Chondrocyte (in vitro differentiated cells): ENCODE data around the gene GYPB. TPM values are rescaled to one million over a fixed set of nuclear protein-coding genes. Genes with fewer than 3 reads are reported as not detected.
"Not testable (repeated sequence)": the region's sequence is repeated elsewhere in the genome, so short reads cannot be mapped to it uniquely, and the experiment has no call there.

Source experiments
- DNase-seq: peaks from one replicate; pipeline ENCODE4 v3.0.0; 2021; ENCODE audit warnings: mixed read lengths, low spot score
- H3K27ac Mint-ChIP-seq: one replicate; pipeline ENCODE4 v1.8.0; 2021; ENCODE audit warnings: mild to moderate bottlenecking, moderate library complexity, mixed read lengths; ENCODE audit not compliant: unreplicated experiment
- H3K27me3 Mint-ChIP-seq: 2 replicates; pipeline ENCODE4 v1.8.0; 2021; ENCODE audit warnings: low read depth, mixed read lengths
- H3K36me3 Mint-ChIP-seq: 2 replicates; pipeline ENCODE4 v1.8.0; 2021; ENCODE audit warnings: low read depth, mixed read lengths
- H3K4me1 Mint-ChIP-seq: 2 replicates; pipeline ENCODE4 v1.8.0; 2021; ENCODE audit warnings: low read depth, mild to moderate bottlenecking, mixed read lengths
- H3K4me3 Mint-ChIP-seq: one replicate; pipeline ENCODE4 v1.8.0; 2021; ENCODE audit warnings: mild to moderate bottlenecking, moderate library complexity, mixed read lengths; ENCODE audit not compliant: unreplicated experiment
- H3K9me3 Mint-ChIP-seq: 2 replicates; pipeline ENCODE4 v1.8.0; 2021; ENCODE audit warnings: low read depth, mixed read lengths
- CTCF ChIP-seq: fragments of 200-600 bp; sonication (generic); IDR thresholded peaks from 2 replicates; pipeline ENCODE4 v1.5.0; 2021; ENCODE audit warnings: antibody characterized with exemption, mild to moderate bottlenecking, moderate library complexity
- total RNA-seq: library from RNA; stranded (reverse); gene quantifications from 3 replicates; pipeline ENCODE4 v1.2.1, GENCODE V29; 2021

GYPB gene
- total RNA-seq, 1 donor from 2014 or later, result not detected

GRCh38 chr4:144014808-144015207 lies 4.4 kb downstream of the GYPB start:
- H3K4me3 Mint-ChIP-seq, result no peak overlapping the region
- H3K9me3 Mint-ChIP-seq, result peaks cover 2% of the 10 kb centered on the region
- H3K27me3 Mint-ChIP-seq, result peaks cover 12% of the 10 kb centered on the region
- no peak for TF ChIP-seq CTCF
- H3K4me1 Mint-ChIP-seq, result no peaks in the 10 kb centered on the region
- H3K36me3 Mint-ChIP-seq, result no peaks in the 10 kb centered on the region
- no peak overlapping the region for H3K27ac Mint-ChIP-seq
- no peak for DNase-seq

- peaks cover 19% of the 10 kb centered on the region for H3K4me1 Mint-ChIP-seq
- not testable (repeated sequence) for H3K4me3 Mint-ChIP-seq, H3K27ac Mint-ChIP-seq, H3K36me3 Mint-ChIP-seq, H3K9me3 Mint-ChIP-seq, DNase-seq, H3K27me3 Mint-ChIP-seq
Observed at GRCh38 chr4:144008602-144009001, 10.6 kb downstream of the GYPB start.

- H3K27ac Mint-ChIP-seq, H3K36me3 Mint-ChIP-seq, DNase-seq, H3K9me3 Mint-ChIP-seq, H3K4me3 Mint-ChIP-seq, H3K27me3 Mint-ChIP-seq: not testable (repeated sequence)
- peaks cover 24% of the 10 kb centered on the region for H3K4me1 Mint-ChIP-seq
Observed at GRCh38 chr4:144007960-144008359, 11.2 kb downstream of the GYPB start.

GRCh38 chr4:144006200-144006803 lies 12.9 kb downstream of the GYPB start:
- not testable (repeated sequence) for H3K9me3 Mint-ChIP-seq, DNase-seq, H3K27ac Mint-ChIP-seq, H3K4me3 Mint-ChIP-seq, H3K36me3 Mint-ChIP-seq, H3K27me3 Mint-ChIP-seq
- peaks cover 24% of the 10 kb centered on the region for H3K4me1 Mint-ChIP-seq

- not testable (repeated sequence) for H3K4me3 Mint-ChIP-seq, H3K27me3 Mint-ChIP-seq, H3K36me3 Mint-ChIP-seq, H3K9me3 Mint-ChIP-seq, DNase-seq, H3K27ac Mint-ChIP-seq
- H3K4me1 Mint-ChIP-seq, result peaks cover 24% of the 10 kb centered on the region
Observed at GRCh38 chr4:144005558-144005953, 13.6 kb downstream of the GYPB start.

- Mint-ChIP-seq H3K27me3 (peaks cover 11% of the 10 kb centered on the region), H3K4me1 (peaks cover 24% of the 10 kb centered on the region)
- not testable (repeated sequence) for DNase-seq, H3K9me3 Mint-ChIP-seq, H3K4me3 Mint-ChIP-seq, H3K36me3 Mint-ChIP-seq, H3K27ac Mint-ChIP-seq
Observed at GRCh38 chr4:144004868-144005557, 14.2 kb downstream of the GYPB start.

GRCh38 chr4:144003890-144004265 lies 15.3 kb downstream of the GYPB start:
- peaks cover 18% of the 10 kb centered on the region for H3K27me3 Mint-ChIP-seq
- H3K4me1 Mint-ChIP-seq, result peaks cover 24% of the 10 kb centered on the region
- not testable (repeated sequence) for H3K27ac Mint-ChIP-seq, DNase-seq, H3K9me3 Mint-ChIP-seq, H3K36me3 Mint-ChIP-seq, H3K4me3 Mint-ChIP-seq

- H3K27me3 Mint-ChIP-seq, result peaks cover 18% of the 10 kb centered on the region
Observed at GRCh38 chr4:144003205-144003889, 15.8 kb downstream of the GYPB start.

GRCh38 chr4:144000331-144000995 lies 18.7 kb downstream of the GYPB start:
- H3K27me3 Mint-ChIP-seq, result peaks cover 27% of the 10 kb centered on the region
- H3K36me3 Mint-ChIP-seq, H3K4me3 Mint-ChIP-seq, H3K9me3 Mint-ChIP-seq, DNase-seq, H3K27ac Mint-ChIP-seq: not testable (repeated sequence)
- peaks cover 14% of the 10 kb centered on the region for H3K4me1 Mint-ChIP-seq

More at GRCh38 chr4:144003205-144003889, 15.8 kb downstream of the GYPB start:
- H3K9me3 Mint-ChIP-seq, H3K4me3 Mint-ChIP-seq, DNase-seq, H3K27ac Mint-ChIP-seq, H3K36me3 Mint-ChIP-seq: not testable (repeated sequence)
- peaks cover 24% of the 10 kb centered on the region for H3K4me1 Mint-ChIP-seq

- H3K27me3 Mint-ChIP-seq, result peaks cover 36% of the 10 kb centered on the region
- not testable (repeated sequence) for H3K27ac Mint-ChIP-seq, H3K4me3 Mint-ChIP-seq, DNase-seq, H3K4me1 Mint-ChIP-seq, H3K9me3 Mint-ChIP-seq, H3K36me3 Mint-ChIP-seq
Observed at GRCh38 chr4:143996193-143996592, 23.0 kb downstream of the GYPB start.

- H3K27me3 Mint-ChIP-seq, result peaks cover 22% of the 10 kb centered on the region
- not testable (repeated sequence) for H3K9me3 Mint-ChIP-seq, H3K4me3 Mint-ChIP-seq, H3K36me3 Mint-ChIP-seq, H3K4me1 Mint-ChIP-seq, DNase-seq, H3K27ac Mint-ChIP-seq
Observed at GRCh38 chr4:143991761-143992160, 27.4 kb downstream of the GYPB start.
